SH-SY5Y (cell line): ENCODE results near the gene BLCAP.

Experiments
- GATA2 ChIP-seq: IDR thresholded peaks from 2 replicates; pipeline ENCODE4 v1.6.1; 2011; ENCODE audit warnings: mild to moderate bottlenecking, low read depth, low read length
- GATA3 ChIP-seq: IDR thresholded peaks from 2 replicates; pipeline ENCODE4 v1.6.1; 2011; ENCODE audit warnings: low read depth, mild to moderate bottlenecking, low read length, moderate library complexity

- TF ChIP-seq GATA2 (no peak), GATA3 (no peak)
These were observed 10.3 kb upstream of the BLCAP start for GRCh38 chr20:37538003-37538402.
